ENCODE results near the gene MSH4. TPM values are rescaled to one million over a fixed set of nuclear protein-coding genes. Genes with fewer than 3 reads are reported as not detected.
"Not testable (repeated sequence)": the region's sequence is repeated elsewhere in the genome, so short reads cannot be mapped to it uniquely, and the experiment has no call there.

MSH4 gene
- total RNA-seq, 2 experiments from 2014 or later = 0.25 to 0.31 TPM

GRCh38 chr1:75937034-75937433 lies 140.4 kb downstream of the MSH4 start:
- intact Hi-C loops (cut with DNase I, micrococcal nuclease) = no loop called here
- Mint-ChIP-seq H3K36me3 (ENCODE audit: low read depth) (no peaks in the 10 kb centered on the region), H3K9me3 (no peaks in the 10 kb centered on the region), H3K27me3 (no peaks in the 10 kb centered on the region), H3K27ac (no peak overlapping the region), H3K4me3 (no peak overlapping the region), H3K4me1 (ENCODE audit: low read depth) (no peaks in the 10 kb centered on the region)
- DNase-seq = no peak
- H3K27me3 ChIP-seq (ENCODE audit: control insufficient read depth in 1 of 2, insufficient read depth in 2 of 2, low read length in 2 of 2) = no peaks in the 10 kb centered on the region
- ChIA-PET CTCF (no interaction called here), POLR2A (no interaction called here)
- no peak for TF ChIP-seq CTCF (IDR thresholded peaks at IDR 0.05)
- no peak overlapping the region for H3K4me3 ChIP-seq (ENCODE audit: low read length)
- no peaks in the 10 kb centered on the region for H3K9me3 ChIP-seq (ENCODE audit: control insufficient read depth in 1 of 2, insufficient read depth in 1 of 2, low read length in 2 of 2)
- ATAC-seq (ENCODE audit: poor library complexity) = no peak
- no peaks in the 10 kb centered on the region for H3K36me3 ChIP-seq (ENCODE audit: insufficient read depth, low read length)
- no peak overlapping the region for H3K27ac ChIP-seq (ENCODE audit: low read depth in 1 of 2, low read length in 2 of 2)
- no peaks in the 10 kb centered on the region for H3K4me1 ChIP-seq (ENCODE audit: insufficient read depth, low read length)

- ATAC-seq (ENCODE audit: poor library complexity); H3K36me3 Mint-ChIP-seq (ENCODE audit: low read depth); H3K36me3 ChIP-seq (ENCODE audit: insufficient read depth, low read length); H3K27ac ChIP-seq (ENCODE audit: low read depth in 1 of 2, low read length in 2 of 2); intact Hi-C loops (cut with DNase I, micrococcal nuclease); H3K4me3 Mint-ChIP-seq; H3K4me1 ChIP-seq (ENCODE audit: insufficient read depth, low read length); DNase-seq; H3K27ac Mint-ChIP-seq; H3K27me3 ChIP-seq (ENCODE audit: control insufficient read depth in 1 of 2, insufficient read depth in 2 of 2, low read length in 2 of 2); H3K4me1 Mint-ChIP-seq (ENCODE audit: low read depth); CTCF ChIA-PET; H3K27me3 Mint-ChIP-seq; H3K9me3 ChIP-seq (ENCODE audit: control insufficient read depth in 1 of 2, insufficient read depth in 1 of 2, low read length in 2 of 2); H3K4me3 ChIP-seq (ENCODE audit: low read length): not testable (repeated sequence)
- peaks cover 11% of the 10 kb centered on the region for H3K9me3 Mint-ChIP-seq
- POLR2A ChIA-PET = interaction anchor here (0.6 kb wide), 1 partner anchor 22 kb away, joined by 3 read pairs; no protein-coding TSS in a partner anchor
Measured at GRCh38 chr1:75943037-75943436, 146.4 kb downstream of the MSH4 start.

GRCh38 chr1:75950176-75950575 lies 153.5 kb downstream of the MSH4 start:
- DNase-seq (no peak), ATAC-seq (ENCODE audit: poor library complexity) (no peak)
- no peaks in the 10 kb centered on the region for H3K27me3 Mint-ChIP-seq
- intact Hi-C loops (cut with DNase I, micrococcal nuclease) = no loop called here
- H3K27ac Mint-ChIP-seq = no peak overlapping the region
- H3K4me1 Mint-ChIP-seq (ENCODE audit: low read depth) = no peaks in the 10 kb centered on the region
- ChIA-PET POLR2A (no interaction called here), CTCF (no interaction called here)
- no peak overlapping the region for H3K4me3 ChIP-seq (ENCODE audit: low read length)
- H3K36me3 Mint-ChIP-seq (ENCODE audit: low read depth) = no peaks in the 10 kb centered on the region
- no peaks in the 10 kb centered on the region for H3K9me3 ChIP-seq (ENCODE audit: control insufficient read depth in 1 of 2, insufficient read depth in 1 of 2, low read length in 2 of 2)
- H3K9me3 Mint-ChIP-seq = peaks cover 6% of the 10 kb centered on the region
- TF ChIP-seq CTCF (IDR thresholded peaks at IDR 0.05) = no peak
- H3K36me3 ChIP-seq (ENCODE audit: insufficient read depth, low read length) = no peaks in the 10 kb centered on the region
- H3K4me3 Mint-ChIP-seq = no peak overlapping the region
- H3K27me3 ChIP-seq (ENCODE audit: control insufficient read depth in 1 of 2, insufficient read depth in 2 of 2, low read length in 2 of 2) = no peaks in the 10 kb centered on the region
- H3K4me1 ChIP-seq (ENCODE audit: insufficient read depth, low read length) = no peaks in the 10 kb centered on the region
- no peak overlapping the region for H3K27ac ChIP-seq (ENCODE audit: low read depth in 1 of 2, low read length in 2 of 2)

GRCh38 chr1:75952016-75952415 lies 155.3 kb downstream of the MSH4 start:
- TF ChIP-seq CTCF (IDR thresholded peaks at IDR 0.05) = no peak
- Histone ChIP-seq H3K9me3 (ENCODE audit: control insufficient read depth in 1 of 2, insufficient read depth in 1 of 2, low read length in 2 of 2) (no peaks in the 10 kb centered on the region), H3K4me1 (ENCODE audit: insufficient read depth, low read length) (no peaks in the 10 kb centered on the region), H3K36me3 (ENCODE audit: insufficient read depth, low read length) (no peaks in the 10 kb centered on the region), H3K4me3 (ENCODE audit: low read length) (no peak overlapping the region), H3K27me3 (ENCODE audit: control insufficient read depth in 1 of 2, insufficient read depth in 2 of 2, low read length in 2 of 2) (no peaks in the 10 kb centered on the region), H3K27ac (ENCODE audit: low read depth in 1 of 2, low read length in 2 of 2) (no peak overlapping the region)
- ChIA-PET CTCF (no interaction called here), POLR2A (no interaction called here)
- intact Hi-C loops (cut with DNase I, micrococcal nuclease) = no loop called here
- no peaks in the 10 kb centered on the region for H3K4me1 Mint-ChIP-seq (ENCODE audit: low read depth)
- no peaks in the 10 kb centered on the region for H3K27me3 Mint-ChIP-seq
- no peak overlapping the region for H3K27ac Mint-ChIP-seq
- ATAC-seq (ENCODE audit: poor library complexity) (no peak), DNase-seq (no peak)
- H3K36me3 Mint-ChIP-seq (ENCODE audit: low read depth) = no peaks in the 10 kb centered on the region
- no peak overlapping the region for H3K4me3 Mint-ChIP-seq
- H3K9me3 Mint-ChIP-seq = no peaks in the 10 kb centered on the region

All from CD4-positive, alpha-beta T cell (primary cell).